Stimulated activated CD8-positive, alpha-beta memory T cell treated with anti-CD3 and anti-CD28 coated beads, Interleukin-12 subunit alpha, Interleukin-12 subunit beta, amount 100 ng/mL, for 24 hours (primary cell): ENCODE data around the gene CLEC4F.

Experiments
- DNase-seq: peaks from one replicate; pipeline ENCODE4 v3.0.0-alpha.2; 2020; ENCODE audit errors: extremely low read depth

Gene CLEC4F

GRCh38 chr2:70789304-70790135, 30.9 kb downstream of the CLEC4F start:
- peak; percentile 23 for DNase-seq

DNA sequence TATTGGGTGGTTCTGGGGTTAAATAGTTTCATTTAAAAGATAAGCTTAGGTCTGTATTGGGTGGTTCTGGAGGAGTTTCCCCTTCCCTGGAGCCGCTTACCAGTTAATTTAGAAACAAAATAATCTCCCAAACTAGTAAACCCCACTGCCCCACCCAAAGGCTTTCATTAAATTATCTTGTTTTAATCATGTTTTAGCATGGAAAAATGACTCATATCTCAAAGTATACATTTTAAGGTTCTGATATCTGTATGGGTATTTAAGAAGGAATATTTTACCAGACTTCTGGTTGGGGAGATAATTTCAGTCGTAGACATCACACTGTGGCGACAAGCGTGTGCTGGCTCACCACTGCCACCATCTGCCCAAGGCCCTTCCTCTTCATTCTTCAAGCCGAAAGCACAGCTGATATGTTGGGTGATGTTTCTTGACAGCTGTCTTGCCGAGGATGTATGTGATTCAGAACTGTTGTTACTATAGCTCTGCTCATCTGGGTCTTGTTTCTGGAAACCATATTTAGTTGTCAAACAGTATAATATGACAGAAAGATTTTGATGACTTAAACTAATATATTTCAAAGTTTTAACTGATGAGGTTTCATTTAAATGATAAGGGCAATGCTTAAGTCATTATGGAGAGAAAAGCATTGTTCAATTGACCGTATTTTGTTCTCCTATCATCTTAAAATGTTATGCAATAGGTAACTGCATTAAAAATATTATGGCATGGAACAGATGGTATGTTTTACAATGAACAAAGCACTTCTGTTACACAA, 35.1 kb downstream of the CLEC4F start:
- no peak for DNase-seq

DNA sequence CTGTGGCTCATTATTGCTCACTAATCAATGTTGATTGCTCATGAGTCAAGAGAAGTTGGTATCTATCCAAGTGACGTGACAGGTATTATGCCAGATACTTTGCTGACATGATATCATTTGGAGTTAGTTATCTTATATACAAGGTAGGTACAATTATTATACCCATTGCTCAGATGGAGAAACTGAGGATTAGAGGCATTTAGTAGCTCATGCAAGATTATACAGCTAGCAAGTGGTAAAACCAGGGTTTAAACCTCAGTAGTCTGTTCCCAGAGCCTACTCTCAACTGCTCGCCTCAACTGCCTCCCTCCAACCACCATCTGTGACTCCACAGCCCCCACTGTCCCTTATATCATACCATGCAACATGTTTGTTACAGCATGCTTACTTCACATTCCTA, 36.1 kb downstream of the CLEC4F start:
- no peak for DNase-seq

- no peak for DNase-seq
Measured at GRCh38 chr2:70779911-70780545, 40.4 kb downstream of the CLEC4F start.

DNA sequence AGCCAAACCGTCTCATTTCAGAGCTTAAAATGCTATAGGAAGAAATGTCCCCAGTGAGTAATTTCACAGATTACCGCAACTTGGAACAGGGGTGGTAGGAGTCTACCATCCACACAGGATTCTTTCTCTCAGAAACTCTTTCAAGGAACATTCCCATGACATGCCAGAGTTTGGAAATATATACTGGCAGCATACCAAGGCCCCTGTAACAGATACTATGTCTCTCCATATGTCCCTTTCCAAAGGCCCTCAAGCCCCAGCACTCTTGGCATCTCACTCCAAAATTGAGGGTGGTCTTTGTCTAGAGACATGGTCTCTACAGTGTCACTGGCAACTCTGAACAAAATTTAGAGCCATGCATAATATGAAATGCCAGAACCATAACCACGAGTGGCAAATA, 40.9 kb downstream of the CLEC4F start:
- no peak for DNase-seq

GRCh38 chr2:70778676-70779075, 41.7 kb downstream of the CLEC4F start:
- no peak for DNase-seq

DNA sequence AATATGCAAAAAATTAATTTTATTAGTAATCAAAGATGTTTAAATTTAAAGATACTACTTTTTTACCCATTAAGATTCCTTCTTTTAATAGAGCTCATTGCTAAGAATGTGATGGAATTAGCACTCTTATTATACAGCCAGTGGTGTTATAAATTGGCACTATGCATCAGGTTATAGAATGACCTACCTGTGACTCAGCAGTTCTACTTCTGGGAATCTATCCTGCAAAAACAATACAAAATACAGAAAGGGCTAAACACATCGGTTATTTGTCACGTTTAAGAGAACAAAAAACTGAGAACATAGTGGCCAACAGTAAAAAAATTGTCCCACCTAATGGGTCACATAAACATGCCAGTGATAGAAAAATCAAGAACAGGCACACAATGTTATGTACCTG, 42.9 kb downstream of the CLEC4F start:
- DNase-seq = no peak

- DNase-seq = no peak
Measured at GRCh38 chr2:70776266-70776665, 44.1 kb downstream of the CLEC4F start.

DNA sequence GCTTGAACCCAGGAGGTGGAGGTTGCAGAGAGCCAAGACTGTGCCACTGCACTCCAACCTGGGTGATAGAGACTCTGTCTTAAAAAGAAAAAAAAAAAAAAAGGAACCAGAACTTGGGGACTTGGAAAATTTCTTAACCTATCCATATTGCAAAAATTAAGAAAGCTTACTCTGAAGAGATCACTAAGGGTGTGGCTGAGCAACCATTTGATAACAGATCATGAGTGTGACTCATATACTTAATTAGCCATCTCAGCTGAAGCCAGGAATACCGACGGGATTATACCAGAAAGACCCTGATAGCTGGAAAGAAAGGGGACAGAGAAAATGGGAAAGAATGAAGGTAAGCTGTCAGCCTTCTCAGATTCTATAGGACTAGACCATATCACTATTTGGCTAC, 45.3 kb downstream of the CLEC4F start:
- DNase-seq = no peak

DNA sequence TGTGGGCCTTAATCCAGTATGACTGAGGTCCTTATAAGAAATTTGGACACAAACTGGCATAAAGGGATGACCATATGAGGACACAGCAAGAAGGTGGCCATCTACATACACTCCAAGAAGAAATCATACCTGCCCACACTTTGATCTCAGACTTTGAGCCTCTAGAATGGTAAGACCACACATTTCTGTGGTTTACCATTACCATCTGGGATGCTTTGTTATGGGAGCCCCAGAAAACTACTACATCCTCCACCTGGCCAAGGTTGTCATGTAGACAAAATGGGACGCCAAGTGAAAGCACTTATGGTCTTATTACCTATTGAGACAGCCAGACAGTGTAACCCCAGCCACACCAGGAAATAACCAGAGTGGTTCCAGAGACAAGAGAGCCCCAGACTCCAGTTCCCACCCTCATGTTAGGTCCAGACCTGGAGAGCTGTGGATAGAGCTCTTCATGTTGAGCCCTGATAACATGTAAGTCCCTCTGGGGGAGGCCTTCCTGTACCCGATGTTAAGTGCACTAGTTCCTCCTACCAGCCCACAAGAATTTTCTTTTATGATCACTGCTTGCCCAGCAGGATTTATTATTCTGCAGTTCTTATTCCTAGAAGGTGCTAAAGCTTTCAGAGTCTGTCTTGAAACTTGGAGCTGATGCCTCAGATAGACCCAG, 47.8 kb downstream of the CLEC4F start:
- DNase-seq = no peak

GRCh38 chr2:70771446-70771845, 49.0 kb downstream of the CLEC4F start:
- no peak for DNase-seq

GRCh38 chr2:70769450-70769849, 50.9 kb downstream of the CLEC4F start:
- DNase-seq = no peak

GRCh38 chr2:70768590-70769085, 51.8 kb downstream of the CLEC4F start:
- no peak for DNase-seq

DNA sequence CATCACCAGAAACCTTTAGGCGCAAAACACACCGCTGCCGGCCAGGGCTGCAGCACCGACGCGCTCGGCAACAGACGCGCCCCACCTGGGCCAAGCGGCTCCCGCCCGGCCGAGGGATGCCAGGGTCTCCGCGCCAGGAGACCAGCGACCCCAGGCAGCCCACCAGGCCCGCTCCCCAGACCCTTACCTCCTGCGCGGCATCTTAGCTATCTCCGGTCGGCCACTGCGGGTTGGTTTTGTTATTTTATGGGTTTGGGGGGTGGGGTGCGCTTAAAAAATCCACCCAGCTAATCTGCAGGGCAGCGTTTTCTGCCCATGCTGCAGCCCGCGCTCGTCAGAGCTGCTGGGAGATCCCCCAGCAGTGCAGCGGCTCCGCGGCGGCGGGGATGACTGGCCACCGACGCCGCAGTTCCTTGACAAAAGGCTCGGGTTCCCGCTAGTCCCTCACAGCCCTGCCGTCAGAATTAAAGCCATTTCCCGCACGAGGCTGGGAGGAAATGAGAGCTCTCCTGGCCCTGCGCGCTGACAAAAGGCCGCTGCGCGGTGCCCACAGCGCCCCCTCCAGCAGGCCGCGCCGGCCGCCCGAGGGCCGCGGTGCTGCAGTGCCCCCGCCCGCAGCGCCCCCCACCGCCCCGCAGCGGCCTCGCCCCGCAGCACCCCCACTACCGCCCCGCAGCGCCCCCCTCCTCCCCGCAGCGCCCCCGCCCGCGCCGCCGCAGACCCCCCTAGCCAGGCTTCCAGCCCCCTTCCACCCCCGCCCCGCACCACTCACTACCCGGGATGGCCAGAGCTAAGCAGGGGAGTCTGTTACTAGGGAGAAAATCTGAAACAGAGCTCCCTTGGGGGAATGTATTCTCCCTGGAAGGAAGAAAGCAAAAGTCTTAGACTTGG, 52.5 kb downstream of the CLEC4F start, which contains the start of gene ADD2:
ADD2 (minus strand) TSS at position 502 of the 891 bp plus-strand sequence. CDS start 61,792 bp downstream, outside the sequence.
- DNase-seq = no peak

DNA sequence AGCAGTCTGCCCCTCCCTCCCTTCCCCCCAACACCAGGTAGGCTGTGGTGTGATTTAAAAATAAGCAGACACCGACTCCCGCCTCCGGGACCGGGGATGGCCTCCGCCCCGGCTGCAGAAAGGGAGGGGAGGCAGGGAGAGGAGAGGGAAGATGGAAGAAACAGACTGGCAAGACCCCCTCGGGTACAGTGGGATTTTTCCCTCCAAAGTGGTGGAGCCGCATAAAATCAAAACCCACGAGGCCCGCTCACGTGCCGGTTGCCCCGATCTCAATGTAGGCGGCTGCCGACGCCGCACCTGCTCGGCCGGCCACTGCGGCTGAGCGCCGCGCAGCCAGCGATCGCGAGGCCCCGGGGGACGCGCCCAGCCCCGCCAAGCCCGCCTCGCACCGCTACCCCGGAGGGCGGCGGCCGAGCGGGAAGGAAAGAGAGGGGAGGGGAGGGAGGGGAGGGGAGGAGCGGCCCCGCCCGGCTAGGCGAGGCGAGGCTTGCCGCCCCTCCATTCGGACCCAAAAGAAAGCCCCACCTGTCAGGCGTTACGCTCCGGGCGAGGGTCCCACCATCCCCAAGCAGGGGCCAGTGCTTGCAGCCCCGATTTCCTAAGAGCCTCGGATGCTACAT, 53.2 kb downstream of the CLEC4F start:
- DNase-seq = no peak

DNA sequence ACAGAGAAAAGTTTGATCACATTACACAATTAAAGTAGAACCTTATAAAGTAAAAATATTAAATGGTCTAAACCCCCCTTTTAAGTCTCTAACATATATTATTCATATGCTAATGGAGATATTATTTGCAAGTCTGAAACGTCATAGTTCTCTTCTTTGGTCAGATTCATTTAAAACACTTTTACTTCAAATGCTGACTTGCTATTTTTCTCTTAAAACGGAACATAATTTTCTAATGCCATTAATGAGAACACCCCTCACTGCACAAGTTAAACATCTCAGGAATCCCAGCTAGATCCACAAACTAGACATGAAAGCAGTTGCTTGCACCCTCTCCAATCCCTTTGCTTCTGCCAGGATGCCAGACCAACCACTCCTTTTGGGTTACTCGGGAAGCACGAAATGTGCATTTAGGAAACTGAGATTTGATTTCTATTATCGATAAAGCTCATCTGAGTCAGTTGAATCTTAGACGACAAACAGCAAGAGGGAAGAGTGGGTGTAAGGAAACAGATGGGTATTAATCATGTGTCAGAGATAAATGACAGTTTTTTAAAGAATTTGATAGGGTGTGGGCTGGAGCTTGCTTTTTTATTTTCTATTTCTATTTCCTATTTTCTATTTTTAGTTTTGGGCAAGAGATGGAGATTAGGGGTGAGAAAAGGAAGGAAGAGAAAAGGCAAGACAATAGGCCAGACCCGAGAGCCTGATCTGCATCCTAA, 53.9 kb downstream of the CLEC4F start:
- no peak for DNase-seq

- DNase-seq = no peak
Measured at GRCh38 chr2:70765507-70765906, 54.9 kb downstream of the CLEC4F start.

DNA sequence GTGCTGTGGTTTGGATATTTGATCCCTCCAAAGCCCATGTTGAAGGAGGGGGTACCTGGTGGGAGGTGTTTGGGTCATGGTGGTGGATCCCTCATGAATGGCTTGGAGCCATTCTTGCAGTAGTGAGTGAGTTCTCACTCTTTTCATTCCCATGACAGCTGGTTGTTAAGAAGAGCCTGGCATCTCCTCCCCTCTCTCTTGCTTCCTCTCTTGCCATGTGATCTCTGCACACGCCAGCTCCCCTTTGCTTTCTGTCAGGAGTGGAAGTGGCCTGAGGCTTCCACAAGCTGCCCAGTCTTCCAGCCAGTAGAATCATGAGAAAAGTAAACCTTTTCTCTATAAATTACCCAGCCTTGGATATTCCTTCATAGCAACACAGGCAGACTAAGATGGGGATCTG, 61.0 kb downstream of the CLEC4F start:
- DNase-seq = no peak
